ENCODE measurements around the gene NT5DC2. TPM values are rescaled to one million over a fixed set of nuclear protein-coding genes. Genes with fewer than 3 reads are reported as not detected.

Gene NT5DC2
- total and polyA plus RNA-seq, 10 of the 15 experiments (the other 5 are each of a cell fraction or from before 2014, with no cell fraction given), result 21.6 to 135 (median 66.8) TPM

DNA sequence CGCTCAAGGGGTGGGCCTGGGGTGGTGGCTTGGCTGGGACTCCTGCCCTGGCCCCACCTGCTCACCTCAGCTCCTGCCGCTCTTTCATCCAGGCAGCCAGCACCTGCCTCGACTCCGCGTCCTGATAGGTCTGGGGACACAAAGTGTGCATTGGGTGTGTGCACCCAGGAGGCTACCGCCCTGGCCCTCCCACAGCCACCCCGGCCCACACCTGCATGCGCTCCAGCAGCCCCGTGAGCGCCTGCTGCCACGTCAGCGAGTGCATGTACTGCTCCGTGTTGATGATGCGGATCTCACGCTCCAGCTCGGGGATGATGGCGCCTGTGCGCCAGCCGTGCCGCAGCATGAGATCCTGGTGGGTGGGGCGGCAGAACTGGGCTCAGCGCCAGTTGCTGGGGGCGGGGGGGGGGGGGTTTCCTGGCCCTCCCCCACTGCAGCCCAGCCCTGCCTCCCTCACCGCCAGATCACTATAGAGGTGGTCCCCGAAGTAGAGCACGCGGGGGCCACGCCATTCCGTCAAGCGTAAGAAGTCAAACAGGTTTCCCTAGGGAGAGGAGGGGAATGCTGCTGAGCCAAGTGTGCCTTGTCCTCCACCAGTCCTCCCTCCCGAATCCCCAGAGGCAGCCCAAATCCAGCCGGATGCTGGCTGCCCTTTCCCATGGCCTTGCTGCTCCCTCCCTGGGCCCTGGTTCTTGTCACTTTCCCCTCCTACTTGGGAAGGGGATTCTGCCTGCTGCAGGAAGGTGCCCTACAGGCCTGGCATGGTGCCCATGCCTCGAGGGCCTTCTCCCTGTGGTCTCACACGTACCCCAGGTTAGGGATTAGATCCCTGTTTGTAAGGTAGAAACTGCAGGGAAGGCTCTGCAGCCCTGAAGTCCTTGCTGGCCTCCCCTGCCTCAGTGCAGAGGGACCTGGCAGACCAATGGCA, 8.6 kb downstream of the NT5DC2 start:
- H3K36me3 ChIP-seq (ENCODE audit: control insufficient read depth in 2 of 2, insufficient read depth in 2 of 2, low read length in 1 of 2), result peaks cover 0 to 15% of the 10 kb centered on the region in 2 experiments; a peak in 2 of 4 replicates
- H3K4me2 ChIP-seq (ENCODE audit: control insufficient read depth, insufficient read depth), result no peak overlapping the region
- no peaks in the 10 kb centered on the region for H3K4me1 ChIP-seq (ENCODE audit: control insufficient read depth, insufficient read depth, low read length)
- no peak for TF ChIP-seq TARDBP (IDR thresholded peaks at IDR 0.05; ENCODE audit: borderline replicate concordance)
- TF ChIP-seq BMI1 (IDR thresholded peaks at IDR 0.05; ENCODE audit: borderline replicate concordance), result no peak
- TF ChIP-seq ZNF384 (IDR thresholded peaks at IDR 0.05; ENCODE audit: borderline replicate concordance, low read depth, low read length), result no peak
- TF ChIP-seq, protein P1, sequence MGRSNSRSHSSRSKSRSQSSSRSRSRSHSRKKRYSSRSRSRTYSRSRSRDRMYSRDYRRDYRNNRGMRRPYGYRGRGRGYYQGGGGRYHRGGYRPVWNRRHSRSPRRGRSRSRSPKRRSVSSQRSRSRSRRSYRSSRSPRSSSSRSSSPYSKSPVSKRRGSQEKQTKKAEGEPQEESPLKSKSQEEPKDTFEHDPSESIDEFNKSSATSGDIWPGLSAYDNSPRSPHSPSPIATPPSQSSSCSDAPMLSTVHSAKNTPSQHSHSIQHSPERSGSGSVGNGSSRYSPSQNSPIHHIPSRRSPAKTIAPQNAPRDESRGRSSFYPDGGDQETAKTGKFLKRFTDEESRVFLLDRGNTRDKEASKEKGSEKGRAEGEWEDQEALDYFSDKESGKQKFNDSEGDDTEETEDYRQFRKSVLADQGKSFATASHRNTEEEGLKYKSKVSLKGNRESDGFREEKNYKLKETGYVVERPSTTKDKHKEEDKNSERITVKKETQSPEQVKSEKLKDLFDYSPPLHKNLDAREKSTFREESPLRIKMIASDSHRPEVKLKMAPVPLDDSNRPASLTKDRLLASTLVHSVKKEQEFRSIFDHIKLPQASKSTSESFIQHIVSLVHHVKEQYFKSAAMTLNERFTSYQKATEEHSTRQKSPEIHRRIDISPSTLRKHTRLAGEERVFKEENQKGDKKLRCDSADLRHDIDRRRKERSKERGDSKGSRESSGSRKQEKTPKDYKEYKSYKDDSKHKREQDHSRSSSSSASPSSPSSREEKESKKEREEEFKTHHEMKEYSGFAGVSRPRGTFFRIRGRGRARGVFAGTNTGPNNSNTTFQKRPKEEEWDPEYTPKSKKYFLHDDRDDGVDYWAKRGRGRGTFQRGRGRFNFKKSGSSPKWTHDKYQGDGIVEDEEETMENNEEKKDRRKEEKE (IDR thresholded peaks at IDR 0.05), result no peak
- TF ChIP-seq RB1 (IDR thresholded peaks at IDR 0.05; ENCODE audit: borderline replicate concordance), result no peak
- no peak for TF ChIP-seq EZH2 (IDR thresholded peaks at IDR 0.05; ENCODE audit: borderline replicate concordance, control insufficient read depth, low read depth, low read length)
- no peak for TF ChIP-seq ASH2L (IDR thresholded peaks at IDR 0.05; ENCODE audit: borderline replicate concordance, low read depth)
- TF ChIP-seq BRCA1 (IDR thresholded peaks at IDR 0.05; ENCODE audit: low read depth, low read length), result no peak
- no peak for TF ChIP-seq HDGF (IDR thresholded peaks at IDR 0.05)
- no peak for TF ChIP-seq NFYA (IDR thresholded peaks at IDR 0.05; ENCODE audit: borderline replicate concordance, low read depth, low read length)
- TF ChIP-seq SPI1 (IDR thresholded peaks at IDR 0.05; ENCODE audit: borderline replicate concordance, insufficient read depth, low read depth, low read length), result no peak
- TF ChIP-seq GABPA (IDR thresholded peaks at IDR 0.05; ENCODE audit: low read depth), result no peak
- no peak for TF ChIP-seq NRF1 (conservative IDR thresholded peaks at IDR 0.05; ENCODE audit: low read depth, low read length)
- no peak for TF ChIP-seq SUZ12 (IDR thresholded peaks at IDR 0.05; ENCODE audit: unreplicated experiment)
- TF ChIP-seq, protein P2, sequence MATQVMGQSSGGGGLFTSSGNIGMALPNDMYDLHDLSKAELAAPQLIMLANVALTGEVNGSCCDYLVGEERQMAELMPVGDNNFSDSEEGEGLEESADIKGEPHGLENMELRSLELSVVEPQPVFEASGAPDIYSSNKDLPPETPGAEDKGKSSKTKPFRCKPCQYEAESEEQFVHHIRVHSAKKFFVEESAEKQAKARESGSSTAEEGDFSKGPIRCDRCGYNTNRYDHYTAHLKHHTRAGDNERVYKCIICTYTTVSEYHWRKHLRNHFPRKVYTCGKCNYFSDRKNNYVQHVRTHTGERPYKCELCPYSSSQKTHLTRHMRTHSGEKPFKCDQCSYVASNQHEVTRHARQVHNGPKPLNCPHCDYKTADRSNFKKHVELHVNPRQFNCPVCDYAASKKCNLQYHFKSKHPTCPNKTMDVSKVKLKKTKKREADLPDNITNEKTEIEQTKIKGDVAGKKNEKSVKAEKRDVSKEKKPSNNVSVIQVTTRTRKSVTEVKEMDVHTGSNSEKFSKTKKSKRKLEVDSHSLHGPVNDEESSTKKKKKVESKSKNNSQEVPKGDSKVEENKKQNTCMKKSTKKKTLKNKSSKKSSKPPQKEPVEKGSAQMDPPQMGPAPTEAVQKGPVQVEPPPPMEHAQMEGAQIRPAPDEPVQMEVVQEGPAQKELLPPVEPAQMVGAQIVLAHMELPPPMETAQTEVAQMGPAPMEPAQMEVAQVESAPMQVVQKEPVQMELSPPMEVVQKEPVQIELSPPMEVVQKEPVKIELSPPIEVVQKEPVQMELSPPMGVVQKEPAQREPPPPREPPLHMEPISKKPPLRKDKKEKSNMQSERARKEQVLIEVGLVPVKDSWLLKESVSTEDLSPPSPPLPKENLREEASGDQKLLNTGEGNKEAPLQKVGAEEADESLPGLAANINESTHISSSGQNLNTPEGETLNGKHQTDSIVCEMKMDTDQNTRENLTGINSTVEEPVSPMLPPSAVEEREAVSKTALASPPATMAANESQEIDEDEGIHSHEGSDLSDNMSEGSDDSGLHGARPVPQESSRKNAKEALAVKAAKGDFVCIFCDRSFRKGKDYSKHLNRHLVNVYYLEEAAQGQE (IDR thresholded peaks at IDR 0.05; ENCODE audit: low read depth, low read length), result no peak
- TF ChIP-seq FOXM1 (IDR thresholded peaks at IDR 0.05; ENCODE audit: low read depth, low read length), result no peak
- no peak for ATAC-seq
- intact Hi-C loops (cut with micrococcal nuclease; ENCODE audit: unreplicated experiment), result no loop called here
- H3K9ac ChIP-seq (ENCODE audit: control insufficient read depth, insufficient read depth, low read length), result no peak overlapping the region
- no peaks in the 10 kb centered on the region for H3K9me3 ChIP-seq (replicated peaks; ENCODE audit: control insufficient read depth, insufficient read depth, low read length)
- H3K79me2 ChIP-seq (ENCODE audit: control insufficient read depth, insufficient read depth, low read length), result no peaks in the 10 kb centered on the region
- no peaks in the 10 kb centered on the region for H3K27me3 ChIP-seq (replicated peaks in 1 of 2; ENCODE audit: control insufficient read depth in 2 of 2, insufficient read depth in 2 of 2, low read length in 1 of 2)
- no peak for DNase-seq (ENCODE audit: low read depth, low spot score)
- ChIA-PET POLR2A (no interaction called here), CTCF (no interaction called here), SMC1A (ENCODE audit: uncharacterized antibody, unreplicated experiment) (no interaction called here), RAD21 (ENCODE audit: unreplicated experiment) (no interaction called here)
- no peak overlapping the region for H2AFZ ChIP-seq (ENCODE audit: control insufficient read depth, low read depth, low read length)
- H3K27ac ChIP-seq (ENCODE audit: control insufficient read depth, insufficient read depth), result no peak overlapping the region
- no peaks in the 10 kb centered on the region for H4K20me1 ChIP-seq (ENCODE audit: control insufficient read depth, insufficient read depth)
- no peak for FAIRE-seq
- in situ Hi-C loops (cut with MboI), result no loop called here
- BruUV-seq (replicated peaks), result no TSS peak
- no peak overlapping the region for H3K4me3 ChIP-seq
- 98% methylated on average over 24 of the region's 34 CpGs for WGBS (ENCODE audit: insufficient coverage, insufficient replicate concordance, low lambda C conversion rate, missing lambda C conversion rate)
